HepG2 (cell line): ENCODE measurements around the gene ZNF844. TPM values are rescaled to one million over a fixed set of nuclear protein-coding genes. Genes with fewer than 3 reads are reported as not detected.
A peak's percentile ranks its signal among the peaks of the same experiment; 100 is the strongest.

Experiments used
- ATAC-seq: fragments of 200-7000 bp; cut with Tn5 transposase; 3 replicates; pipeline ENCODE4 v1.9.1; 2020; ENCODE audit warnings: mild to moderate bottlenecking, moderate library complexity
- BruUV-seq: library from RNA; stranded (reverse); fragments of 400-500 nt; replicated peaks from 2 replicates; lab custom pipeline; 2021; lab: Mats Ljungman, UMichigan
- CTCF ChIA-PET: fragments of 300-600 bp; formaldehyde crosslinking; extraction: SDS; loops from one replicate; lab custom pipeline; 2021; ENCODE audit warnings: low total read pairs, inconsistent platforms, low intra/inter-chr PET ratio; lab: Yijun Ruan, JAX
- POLR2A ChIA-PET: fragments of 350-600 bp; sonication (Branson Sonifier 250); formaldehyde crosslinking; loops from one replicate; lab custom pipeline; 2020; ENCODE audit warnings: antibody characterized with exemption, inconsistent platforms; lab: Yijun Ruan, JAX
- DNase-seq: peaks from one replicate; pipeline ENCODE4 v3.0.0-alpha.2; 2015; ENCODE audit warnings: low spot score
- FAIRE-seq: peaks from 3 replicates; lab custom pipeline; 2011; peaks lifted over from hg19 to GRCh38; lab: Jason Lieb, UNC
- H2AFZ ChIP-seq: one replicate; pipeline ENCODE4 v1.6.1; 2011; ENCODE audit warnings: low read length, inconsistent platforms
- H3K27ac ChIP-seq: fragments of 300-600 bp; 3 replicates; pipeline ENCODE4 v1.8.0; 2011; ENCODE audit warnings: mixed run types, mild to moderate bottlenecking, mixed read lengths, low read length, inconsistent platforms; ENCODE audit not compliant: insufficient read depth; ENCODE audit errors: extremely low read length
- H3K27me3 ChIP-seq, 2 experiments: fragments of 200-600 bp in 1 of 2; 2 replicates in 1 of 2; 3 replicates in 1 of 2; pipeline versions ENCODE4 v1.6.0 to v1.8.0; 2011; ENCODE audit warnings: low read length in 2 of 2, mild to moderate bottlenecking in 2 of 2, moderate library complexity in 2 of 2, inconsistent platforms in 1 of 2; ENCODE audit not compliant: insufficient read depth in 2 of 2, control insufficient read depth in 1 of 2
- H3K36me3 ChIP-seq, 2 experiments: fragments of 200-600 bp in 1 of 2; replicated peaks in 1 of 2; 2 replicates in 1 of 2; 3 replicates in 1 of 2; pipeline versions ENCODE4 v1.5.1 to v1.8.0; 2011; ENCODE audit warnings: low read length in 2 of 2, inconsistent platforms in 1 of 2; ENCODE audit not compliant: insufficient read depth in 2 of 2, control insufficient read depth in 1 of 2
- H3K4me1 ChIP-seq: 2 replicates; pipeline ENCODE4 v1.5.1; 2012; ENCODE audit warnings: low read length, inconsistent platforms; ENCODE audit not compliant: insufficient read depth
- H3K4me2 ChIP-seq: 2 replicates; pipeline ENCODE4 v1.6.0; 2011; ENCODE audit warnings: low read depth, low read length, inconsistent platforms
- H3K4me3 ChIP-seq, 3 experiments: fragments of 200-600 bp in 1 of 3; sonication (generic), shearing (Covaris generic) in 1 of 3; replicated peaks in 1 of 3; 2 replicates each; pipeline ENCODE4 v1.5.1; 2011 to 2016; ENCODE audit warnings: low read length in 3 of 3, inconsistent platforms in 2 of 3, low read depth in 2 of 3, mild to moderate bottlenecking in 2 of 3, control low read depth in 1 of 3, mixed read lengths in 1 of 3; ENCODE audit not compliant: insufficient read depth in 1 of 3
- H3K79me2 ChIP-seq: one replicate; pipeline ENCODE4 v1.6.1; 2011; ENCODE audit warnings: low read length, inconsistent platforms; ENCODE audit not compliant: insufficient read depth
- H3K9ac ChIP-seq: 2 replicates; pipeline ENCODE4 v1.6.0; 2011; ENCODE audit warnings: mild to moderate bottlenecking, low read depth, low read length, inconsistent platforms; ENCODE audit not compliant: insufficient read depth
- H3K9me3 ChIP-seq: 2 replicates; pipeline ENCODE4 v1.5.1; 2012; ENCODE audit warnings: mild to moderate bottlenecking, low read length
- H4K20me1 ChIP-seq: 2 replicates; pipeline ENCODE4 v1.6.0; 2011; ENCODE audit warnings: inconsistent platforms, mild to moderate bottlenecking, low read length, moderate library complexity; ENCODE audit not compliant: insufficient read depth
- ASH2L ChIP-seq: fragments of 300-600, 200-600 bp; sonication (generic); IDR thresholded peaks from 2 replicates; pipeline ENCODE4 v1.7.0; 2017; ENCODE audit warnings: low read depth, mild to moderate bottlenecking, moderate library complexity, mixed read lengths, low read length; ENCODE audit not compliant: insufficient read length
- ETV5 ChIP-seq: IDR thresholded peaks from 2 replicates; pipeline ENCODE4 v1.6.1; 2018; ENCODE audit warnings: missing biosample characterization, missing genetic modification reagents, inconsistent platforms, borderline replicate concordance
- HMG20A ChIP-seq: IDR thresholded peaks from 2 replicates; pipeline ENCODE4 v1.6.1; 2016; ENCODE audit warnings: borderline replicate concordance
- HNRNPK ChIP-seq: fragments of 200-400 bp; formaldehyde crosslinking; IDR thresholded peaks from 2 replicates; pipeline ENCODE4 v1.6.1; 2018; ENCODE audit warnings: low read length, low read depth, moderate library complexity, mild to moderate bottlenecking; ENCODE audit not compliant: poor library complexity, severe bottlenecking
- ISX ChIP-seq: sonication (generic); formaldehyde crosslinking; conservative IDR thresholded peaks from 2 replicates; pipeline ENCODE4 v1.5.0; 2020; ENCODE audit warnings: missing genetic modification reagents
- KDM5A ChIP-seq: fragments of 200-600 bp; sonication (generic); IDR thresholded peaks from 2 replicates; pipeline ENCODE4 v1.7.0; 2018; ENCODE audit warnings: antibody characterized with exemption, mild to moderate bottlenecking, low read length, borderline replicate concordance
- MAFK ChIP-seq, 2 experiments: IDR thresholded peaks in 1 of 2; conservative IDR thresholded peaks in 1 of 2; 2 replicates each; pipeline ENCODE4 v1.6.1; 2011; ENCODE audit warnings: improper control_type of control experiment in 2 of 2, low read length in 2 of 2
- MED8 ChIP-seq: sonication (generic); formaldehyde crosslinking; IDR thresholded peaks from 2 replicates; pipeline ENCODE4 v1.8.1; 2023; ENCODE audit warnings: mild to moderate bottlenecking, missing genetic modification reagents; ENCODE audit not compliant: insufficient replicate concordance
- NCOR1 ChIP-seq: fragments of 200-600 bp; sonication (generic); IDR thresholded peaks from 2 replicates; pipeline ENCODE4 v1.7.0; 2017; ENCODE audit warnings: antibody characterized with exemption, low read length, borderline replicate concordance
- NFKBIZ ChIP-seq: IDR thresholded peaks from 2 replicates; pipeline ENCODE4 v1.6.1; 2018; ENCODE audit warnings: missing genetic modification reagents, missing compliant biosample characterization
- SNAPC5 ChIP-seq: sonication (generic); formaldehyde crosslinking; IDR thresholded peaks from 2 replicates; pipeline ENCODE4 v1.8.1; 2023; ENCODE audit warnings: mild to moderate bottlenecking, missing genetic modification reagents, borderline replicate concordance
- THAP11 ChIP-seq: IDR thresholded peaks from 2 replicates; pipeline ENCODE4 v1.6.1; 2016; ENCODE audit warnings: missing biosample characterization, missing genetic modification reagents
- ZNF253 ChIP-seq: sonication (generic); formaldehyde crosslinking; IDR thresholded peaks from 2 replicates; pipeline ENCODE4 v1.8.0; 2022; ENCODE audit warnings: mild to moderate bottlenecking, missing genetic modification reagents, borderline replicate concordance
- ZNF746 ChIP-seq: sonication (generic); formaldehyde crosslinking; IDR thresholded peaks from 2 replicates; pipeline ENCODE4 v1.8.0; 2022; ENCODE audit warnings: mild to moderate bottlenecking, missing genetic modification reagents
- ZNF770 ChIP-seq: sonication (generic); formaldehyde crosslinking; IDR thresholded peaks from 2 replicates; pipeline ENCODE4 v1.5.0; 2020; ENCODE audit warnings: mild to moderate bottlenecking, missing genetic modification reagents
- WGBS: methylation state at CpG from one replicate; pipeline ENCODE4 v1.1.6; 2017; ENCODE audit warnings: low lambda C conversion rate; 5-methylcytosine and 5-hydroxymethylcytosine counted together
- in situ Hi-C: cut with HindIII; loops from 2 replicates; pipeline ENCODE4 v1.10.0; 2017; ENCODE audit warnings: low pct_unique_long_range_greater_than_20kb; ENCODE audit not compliant: extremely low pct_ligation_motif_present
- intact Hi-C: fragments of 100-400 bp; cut with micrococcal nuclease; formaldehyde crosslinking; loops from one replicate; pipeline ENCODE4 v1.10.0; 2022; ENCODE audit not compliant: unreplicated experiment
- polyA plus RNA-seq, 8 experiments: library from polyadenylated mRNA; depleted of rRNA in 3 of 8; stranded (reverse) in 7 of 8; unstranded in 1 of 8; fragments of >200 nt; fragmentation: Illumina TruSeq in 4 of 8; extraction: Trizol in 4 of 8; gene quantifications; 2 replicates each; pipeline versions ENCODE4 v1.2.1 to v1.2.3, GENCODE V29; 2011 to 2016; ENCODE audit warnings: low read depth in 4 of 8, missing spikeins in 1 of 8, mixed read lengths in 1 of 8; ENCODE audit not compliant: insufficient read depth in 1 of 8
- total RNA-seq, 5 experiments: library from RNA; depleted of rRNA; stranded (reverse); fragments of >200 nt; fragmentation: Illumina TruSeq; extraction: Trizol; gene quantifications; 2 replicates each; pipeline ENCODE4 v1.2.3, GENCODE V29; 2016; ENCODE audit warnings: low read depth in 1 of 5

ZNF844 gene
- total and polyA plus RNA-seq, 2 of the 13 experiments (the other 11 are each of a cell fraction or from before 2014, with no cell fraction given): 1.0 to 3.2 TPM

GRCh38 chr19:12055784-12056183 lies 8.7 kb upstream of the ZNF844 start:
- DNase-seq (no peak), ATAC-seq (no peak), FAIRE-seq (no peak)
- 44% methylated on average over 5 of the region's 5 CpGs for WGBS
- POLR2A ChIA-PET: no interaction called here
- no peaks in the 10 kb centered on the region for H3K36me3 ChIP-seq
- intact Hi-C loops: loop anchor here (5.0 kb wide), 1 partner anchor 173 kb away; no protein-coding TSS in a partner anchor
- TF ChIP-seq ZNF253: no peak
- peak; percentile 9; the same call in 1 of the 2 replicates for TF ChIP-seq ZNF770 (CRISPR knock-in tag)
- TF ChIP-seq SNAPC5: no peak
- H3K4me2 ChIP-seq: peak overlapping the region; percentile 56
- no TSS peak for BruUV-seq
- H3K27me3 ChIP-seq: peaks cover 0 to 14% of the 10 kb centered on the region in 2 experiments; a peak in 2 of 5 replicates
- CTCF ChIA-PET: interaction anchor here (1.2 kb wide), 1 partner anchor 85 kb away, joined by 6 read pairs; the partner anchor contains the start of gene ZNF20
- no peaks in the 10 kb centered on the region for H3K79me2 ChIP-seq
- H3K27ac ChIP-seq: no peak overlapping the region
- H3K9me3 ChIP-seq: no peaks in the 10 kb centered on the region
- H3K4me3 ChIP-seq: 0 out of 6 replicates have a peak overlapping the region, but pooled peaks of 1 of the 3 experiments have one; percentile 38
- H3K4me1 ChIP-seq: peaks cover 59% of the 10 kb centered on the region
- no peaks in the 10 kb centered on the region for H4K20me1 ChIP-seq
- in situ Hi-C loops: loop anchor here (5.0 kb wide), 1 partner anchor 87 kb away; the partner anchor contains the start of gene ZNF20
- no peak overlapping the region for H2AFZ ChIP-seq
- H3K9ac ChIP-seq: no peak overlapping the region

- Histone ChIP-seq H3K4me3 (no peak overlapping the region), H3K27ac (no peak overlapping the region), H3K27me3 (no peaks in the 10 kb centered on the region), H3K4me2 (no peak overlapping the region), H4K20me1 (no peaks in the 10 kb centered on the region), H2AFZ (no peak overlapping the region), H3K9me3 (peaks cover 27% of the 10 kb centered on the region), H3K9ac (no peak overlapping the region), H3K36me3 (peaks cover 2 to 20% of the 10 kb centered on the region in 2 experiments; a peak in 3 of 5 replicates), H3K79me2 (no peaks in the 10 kb centered on the region), H3K4me1 (no peaks in the 10 kb centered on the region)
- ChIA-PET CTCF (no interaction called here), POLR2A (no interaction called here)
- intact Hi-C loops: no loop called here
- no peak for FAIRE-seq
- no TSS peak for BruUV-seq
- no peak for ATAC-seq
- no peak for DNase-seq
- WGBS: 53% methylated on average over 3 of the region's 3 CpGs
- in situ Hi-C loops: no loop called here
- TF ChIP-seq ISX (CRISPR knock-in tag) (no peak), MED8 (CRISPR knock-in tag) (no peak), ZNF746 (no peak), THAP11 (CRISPR knock-in tag) (no peak), HMG20A (CRISPR knock-in tag) (no peak), NCOR1 (no peak), ETV5 (no peak), MAFK (conservative IDR thresholded peaks at IDR 0.05 in 1 of 2, IDR thresholded peaks at IDR 0.05 in 1 of 2; ENCODE audit: low read length in 2 of 2) (no peak), KDM5A (no peak), HNRNPK (no peak), NFKBIZ (CRISPR knock-in tag) (no peak), ASH2L (no peak)
These were observed 11.1 kb downstream of the ZNF844 start for GRCh38 chr19:12075538-12076139.
